ENCODE results near the gene APOBEC3F. TPM values are rescaled to one million over a fixed set of nuclear protein-coding genes. Genes with fewer than 3 reads are reported as not detected.
"Not testable (repeated sequence)": the region's sequence is repeated elsewhere in the genome, so short reads cannot be mapped to it uniquely, and the experiment has no call there.

The APOBEC3F gene
- polyA plus RNA-seq, 2 of the 4 experiments (the other 2 are of a cell fraction) = 2.9 to 3.3 TPM

- ChIA-PET POLR2A (no interaction called here), CTCF (no interaction called here)
These were observed 29.7 kb upstream of the APOBEC3F start for GRCh38 chr22:39010946-39011345.

GRCh38 chr22:39012533-39013511 is 27.8 kb upstream of the APOBEC3F start:
- no peak for ATAC-seq
- DNase-seq (ENCODE audit: low read depth in 1 of 2, low spot score in 1 of 2) = no peak
- WGBS (ENCODE audit: missing lambda C conversion rate) = 86% methylated on average over 29 of the region's 29 CpGs
- Histone ChIP-seq H3K9me3 (no peaks in the 10 kb centered on the region), H3K27ac (no peak overlapping the region), H3K4me1 (peaks cover 13% of the 10 kb centered on the region), H3K4me3 (no peak overlapping the region), H3K4me2 (no peak overlapping the region)
- FAIRE-seq = no peak
- TF ChIP-seq ATOH8 (CRISPR knock-in tag; IDR thresholded peaks at IDR 0.05; ENCODE audit: low read depth) (no peak), POLR2AphosphoS2 (conservative IDR thresholded peaks at IDR 0.05; ENCODE audit: low read length) (no peak), MAFK (IDR thresholded peaks at IDR 0.05; ENCODE audit: partially characterized antibody) (no peak), GATA3 (IDR thresholded peaks at IDR 0.05; ENCODE audit: borderline replicate concordance) (no peak), HEYL (CRISPR knock-in tag; IDR thresholded peaks at IDR 0.05) (no peak), KDM1A (IDR thresholded peaks at IDR 0.05; ENCODE audit: low read depth) (no peak), MAZ (IDR thresholded peaks at IDR 0.05; ENCODE audit: borderline replicate concordance, low read depth, low read length) (no peak), FOSL2 (IDR thresholded peaks at IDR 0.05) (no peak), FOSL2 (CRISPR knock-in tag; IDR thresholded peaks at IDR 0.05) (no peak), KDM5A (IDR thresholded peaks at IDR 0.05) (no peak), TFCP2L1 (CRISPR knock-in tag; IDR thresholded peaks at IDR 0.05) (no peak), MYC (IDR thresholded peaks at IDR 0.05; ENCODE audit: borderline replicate concordance, low read length) (no peak), ZNF302 (CRISPR knock-in tag; IDR thresholded peaks at IDR 0.05) (no peak), TP53 (CRISPR knock-in tag; IDR thresholded peaks at IDR 0.05) (no peak), E2F6 (IDR thresholded peaks at IDR 0.05; ENCODE audit: borderline replicate concordance, low read depth) (no peak), RAD21 (conservative IDR thresholded peaks at IDR 0.05 in 1 of 2, IDR thresholded peaks at IDR 0.05 in 1 of 2) (no peak), CEBPB (IDR thresholded peaks at IDR 0.05) (no peak), POLR2A (IDR thresholded peaks at IDR 0.05; ENCODE audit: low read length) (no peak), BCL3 (IDR thresholded peaks at IDR 0.05) (no peak), HES2 (IDR thresholded peaks at IDR 0.05) (no peak), EHF (CRISPR knock-in tag; IDR thresholded peaks at IDR 0.05) (no peak)
- CTCF ChIA-PET = interaction anchor here (0.7 to 1.1 kb wide), 2 partner anchors 9 to 165 kb away, joined by 3 to 14 read pairs; no protein-coding TSS in a partner anchor
- POLR2A ChIA-PET = no interaction called here

More at GRCh38 chr22:39010946-39011345, 29.7 kb upstream of the APOBEC3F start:
- no peak for DNase-seq (ENCODE audit: low read depth in 1 of 2, low spot score in 1 of 2)
- no peak for ATAC-seq
- Histone ChIP-seq H3K4me1 (peaks cover 13% of the 10 kb centered on the region), H3K27ac (no peak overlapping the region), H3K9me3 (no peaks in the 10 kb centered on the region), H3K4me2 (no peak overlapping the region), H3K4me3 (no peak overlapping the region)
- no peak for FAIRE-seq
- 82% methylated on average over 15 of the region's 15 CpGs for WGBS (ENCODE audit: missing lambda C conversion rate)
- TF ChIP-seq GATA3 (IDR thresholded peaks at IDR 0.05; ENCODE audit: borderline replicate concordance) (no peak), HOXA7 (CRISPR knock-in tag; IDR thresholded peaks at IDR 0.05) (no peak), RCOR1 (IDR thresholded peaks at IDR 0.05; ENCODE audit: low read depth, low read length) (no peak), RARB (CRISPR knock-in tag; IDR thresholded peaks at IDR 0.05) (no peak), ELK1 (IDR thresholded peaks at IDR 0.05; ENCODE audit: low read depth, low read length) (no peak), PBX3 (IDR thresholded peaks at IDR 0.05) (no peak), HDAC2 (IDR thresholded peaks at IDR 0.05) (no peak), JUNB (IDR thresholded peaks at IDR 0.05) (no peak), HOXB13 (CRISPR knock-in tag; IDR thresholded peaks at IDR 0.05; ENCODE audit: low read depth) (no peak)

GRCh38 chr22:39013561-39013941 is 27.1 kb upstream of the APOBEC3F start:
- H3K4me3 ChIP-seq; POLR2A ChIA-PET; H3K9me3 ChIP-seq; ATAC-seq; FAIRE-seq; DNase-seq (ENCODE audit: low read depth in 1 of 2, low spot score in 1 of 2): not testable (repeated sequence)
- H3K27ac ChIP-seq = peak overlapping the region; percentile 85 to 98
- peak overlapping the region; percentile 96 for H3K4me2 ChIP-seq
- 98% methylated on average over 6 of the region's 6 CpGs for WGBS (ENCODE audit: missing lambda C conversion rate)
- CTCF ChIA-PET = interaction anchor here (1.1 kb wide), 1 partner anchor 10 kb away, joined by 14 read pairs; no protein-coding TSS in a partner anchor
- H3K4me1 ChIP-seq = peaks cover 13% of the 10 kb centered on the region
